Lung (tissue), 12 donors: Measurements from ENCODE around the gene HEG1. TPM values are rescaled to one million over a fixed set of nuclear protein-coding genes. Genes with fewer than 3 reads are reported as not detected.
"Not testable (repeated sequence)": the region's sequence is repeated elsewhere in the genome, so short reads cannot be mapped to it uniquely, and the experiment has no call there.

Experiments used
- ATAC-seq: fragments of 200-7000 bp; cut with Tn5 transposase; one replicate; pipeline ENCODE4 v1.9.1; 2020; ENCODE audit warnings: moderate number of reproducible peaks; ENCODE audit not compliant: insufficient read depth, low FRiP score
- DNase-seq, 3 donors: peaks; one replicate each; pipeline ENCODE4 v3.0.0-alpha.2; 2013 to 2017
- H3K27ac ChIP-seq, 2 donors: one replicate each; pipeline ENCODE4 v1.5.1; 2013; ENCODE audit warnings: mild to moderate bottlenecking in 2 of 2, moderate library complexity in 2 of 2, control low read depth in 1 of 2, inconsistent platforms in 1 of 2, low read depth in 1 of 2, low read length in 1 of 2
- H3K27me3 ChIP-seq, 3 donors: one replicate each; pipeline ENCODE4 v1.5.1; 2013; ENCODE audit warnings: low read length in 2 of 3; ENCODE audit not compliant: control insufficient read depth in 3 of 3, insufficient read depth in 3 of 3
- H3K36me3 ChIP-seq, 4 donors: one replicate each; pipeline ENCODE4 v1.5.1; 2013; ENCODE audit warnings: low read length in 4 of 4, mild to moderate bottlenecking in 1 of 4, moderate library complexity in 1 of 4; ENCODE audit not compliant: control insufficient read depth in 4 of 4, insufficient read depth in 4 of 4
- H3K4me1 ChIP-seq, 5 donors: one replicate each; pipeline ENCODE4 v1.5.1; 2013; ENCODE audit warnings: low read length in 5 of 5, mild to moderate bottlenecking in 2 of 5, moderate library complexity in 1 of 5; ENCODE audit not compliant: control insufficient read depth in 5 of 5, insufficient read depth in 5 of 5
- H3K4me3 ChIP-seq: one replicate; pipeline ENCODE4 v1.5.1; 2013; ENCODE audit warnings: mild to moderate bottlenecking, control low read depth, moderate library complexity
- H3K9ac ChIP-seq, 2 donors: one replicate each; pipeline ENCODE4 v1.5.1; 2013; ENCODE audit warnings: low read length in 2 of 2, control low read depth in 1 of 2; ENCODE audit not compliant: insufficient read depth in 1 of 2
- H3K9me3 ChIP-seq, 4 donors: one replicate each; pipeline ENCODE4 v1.5.1; 2013; ENCODE audit warnings: low read length in 3 of 4, mild to moderate bottlenecking in 1 of 4, moderate library complexity in 1 of 4; ENCODE audit not compliant: control insufficient read depth in 4 of 4, insufficient read depth in 3 of 4
- WGBS, 2 donors: extraction: QIAGEN DNeasy Blood & Tissue Kit; methylation state at CpG; one replicate each; pipeline ENCODE4 v1.1.7; 2013; 5-methylcytosine and 5-hydroxymethylcytosine counted together
- polyA plus RNA-seq, 2 donors: library from polyadenylated mRNA; stranded (reverse); fragments of 200-250 nt; gene quantifications; one replicate each; pipeline ENCODE4 v1.2.1, GENCODE V29; 2013
- total RNA-seq, 2 donors: library from RNA; depleted of rRNA in 1 of 2; stranded (reverse); fragments of >200 nt in 1 of 2; gene quantifications; one replicate each; pipeline ENCODE4 v1.2.1, GENCODE V29; 2014 to 2021
- TF ChIP-seq, protein P1 (sequence below): IDR thresholded peaks from 2 replicates; pipeline ENCODE4 v1.5.1; 2012; ENCODE audit warnings: mild to moderate bottlenecking; ENCODE audit errors: control extremely low read depth, extremely low read depth
- donor health status: control.
- donor health status: control.
- donor health status: Bipolar disorder and iron deficiency.
- donor health status: healthy.
- donor health status: DM: yes; HTN: yes; CAD: no.

HEG1 gene
- total and polyA plus RNA-seq, 4 donors = 18.0 to 115 (median 65.7) TPM

- Histone ChIP-seq H3K9me3 (no peaks in the 10 kb centered on the region), H3K36me3 (no peaks in the 10 kb centered on the region), H3K27ac (no peak overlapping the region), H3K9ac (no peak overlapping the region), H3K27me3 (no peaks in the 10 kb centered on the region), H3K4me3 (no peak overlapping the region), H3K4me1 (peaks cover 0 to 5% (median 0%) of the 10 kb centered on the region in 5 donors)
- ATAC-seq (no peak), DNase-seq (no peak)
- TF ChIP-seq, protein P1, sequence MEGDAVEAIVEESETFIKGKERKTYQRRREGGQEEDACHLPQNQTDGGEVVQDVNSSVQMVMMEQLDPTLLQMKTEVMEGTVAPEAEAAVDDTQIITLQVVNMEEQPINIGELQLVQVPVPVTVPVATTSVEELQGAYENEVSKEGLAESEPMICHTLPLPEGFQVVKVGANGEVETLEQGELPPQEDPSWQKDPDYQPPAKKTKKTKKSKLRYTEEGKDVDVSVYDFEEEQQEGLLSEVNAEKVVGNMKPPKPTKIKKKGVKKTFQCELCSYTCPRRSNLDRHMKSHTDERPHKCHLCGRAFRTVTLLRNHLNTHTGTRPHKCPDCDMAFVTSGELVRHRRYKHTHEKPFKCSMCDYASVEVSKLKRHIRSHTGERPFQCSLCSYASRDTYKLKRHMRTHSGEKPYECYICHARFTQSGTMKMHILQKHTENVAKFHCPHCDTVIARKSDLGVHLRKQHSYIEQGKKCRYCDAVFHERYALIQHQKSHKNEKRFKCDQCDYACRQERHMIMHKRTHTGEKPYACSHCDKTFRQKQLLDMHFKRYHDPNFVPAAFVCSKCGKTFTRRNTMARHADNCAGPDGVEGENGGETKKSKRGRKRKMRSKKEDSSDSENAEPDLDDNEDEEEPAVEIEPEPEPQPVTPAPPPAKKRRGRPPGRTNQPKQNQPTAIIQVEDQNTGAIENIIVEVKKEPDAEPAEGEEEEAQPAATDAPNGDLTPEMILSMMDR = no peak
- 56 to 66% methylated on average over 3 of the region's 3 CpGs for WGBS, 2 donors
These were observed 95.7 kb downstream of the HEG1 start for GRCh38 chr3:124960105-124960504.

DNA sequence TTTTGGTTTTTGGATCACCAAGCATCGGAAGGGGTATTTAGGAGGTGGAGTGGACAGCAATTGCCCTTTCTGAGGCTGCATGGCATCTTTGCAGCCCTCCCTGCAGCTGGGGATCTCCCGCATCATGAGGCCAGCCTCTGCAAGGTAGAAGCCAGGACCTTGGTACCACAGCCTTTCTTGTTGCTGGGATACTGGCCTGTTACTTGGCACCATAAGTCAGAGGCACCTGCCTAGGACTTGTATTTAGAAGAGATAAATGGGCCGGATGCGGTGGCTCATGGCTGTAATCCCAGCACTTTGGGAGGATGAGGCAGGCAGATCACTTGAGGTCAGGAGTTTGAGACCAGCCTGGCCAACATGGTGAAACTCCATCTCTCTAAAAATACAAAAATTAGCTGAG lies 97.8 kb downstream of the HEG1 start:
- H3K27ac ChIP-seq, ATAC-seq, H3K27me3 ChIP-seq, H3K9ac ChIP-seq, H3K4me1 ChIP-seq, H3K36me3 ChIP-seq, DNase-seq, H3K9me3 ChIP-seq, H3K4me3 ChIP-seq: not testable (repeated sequence)
- 94 to 96% methylated on average over 4 of the region's 4 CpGs for WGBS, 2 donors

DNA sequence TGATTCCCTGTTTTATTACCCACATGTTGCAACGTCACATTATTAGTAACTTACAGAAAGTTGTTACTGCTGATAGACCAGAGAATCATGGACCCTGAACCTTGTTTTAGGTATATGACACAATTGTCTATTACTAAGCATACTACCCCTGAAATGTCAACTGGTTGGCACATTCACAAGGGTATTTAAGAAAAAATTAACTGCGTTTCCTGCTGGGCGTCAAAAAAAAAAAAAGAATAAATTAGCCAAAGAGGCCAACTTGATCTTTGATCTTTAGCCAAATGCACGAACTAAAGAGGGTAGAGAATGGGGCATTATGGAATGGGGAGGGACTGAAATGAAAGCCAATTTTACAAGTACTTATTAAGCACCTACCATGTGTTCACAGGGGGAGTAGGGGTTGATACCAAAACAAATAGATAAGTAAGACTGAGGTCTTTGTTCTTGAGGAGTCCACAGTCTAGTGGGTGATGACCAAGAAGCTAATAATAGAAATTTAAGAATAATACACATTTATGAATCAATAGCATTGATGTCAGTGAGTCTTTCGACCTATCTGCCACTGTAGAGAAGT lies 103.4 kb downstream of the HEG1 start:
- no peak overlapping the region for H3K27ac ChIP-seq
- peak in 2 of 3 donors; percentile 22 to 47 for DNase-seq
- 56 to 73% methylated on average over 5 of the region's 5 CpGs for WGBS, 2 donors
- no peak overlapping the region for H3K9ac ChIP-seq
- H3K9me3 ChIP-seq = no peaks in the 10 kb centered on the region
- no peak for ATAC-seq
- no peak overlapping the region for H3K4me3 ChIP-seq
- H3K36me3 ChIP-seq = no peaks in the 10 kb centered on the region
- no peaks in the 10 kb centered on the region for H3K4me1 ChIP-seq
- H3K27me3 ChIP-seq = no peaks in the 10 kb centered on the region
- TF ChIP-seq, protein P1 = no peak

GRCh38 chr3:124951511-124952281 lies 104.1 kb downstream of the HEG1 start:
- Histone ChIP-seq H3K27ac (no peak overlapping the region), H3K27me3 (no peaks in the 10 kb centered on the region), H3K9ac (no peak overlapping the region), H3K4me3 (no peak overlapping the region), H3K9me3 (no peaks in the 10 kb centered on the region), H3K4me1 (no peaks in the 10 kb centered on the region), H3K36me3 (no peaks in the 10 kb centered on the region)
- ATAC-seq (no peak), DNase-seq (no peak)
- TF ChIP-seq, protein P1 = no peak
- WGBS, 2 donors = 76 to 93% methylated on average over 8 of the region's 8 CpGs
